K562 (cell line): Measurements from ENCODE around the gene GCNT2. TPM values are rescaled to one million over a fixed set of nuclear protein-coding genes. Genes with fewer than 3 reads are reported as not detected.

Source experiments
- CHD2 ChIP-seq: IDR thresholded peaks from 2 replicates; pipeline ENCODE4 v1.6.1; 2011; ENCODE audit warnings: low read depth, low read length
- E2F3 ChIP-seq: fragments of 250-450 bp; sonication (Bioruptor Pico); IDR thresholded peaks from 2 replicates; pipeline ENCODE4 v1.4.0; 2020; ENCODE audit warnings: mild to moderate bottlenecking
- ELF4 ChIP-seq: fragments of 450-650 bp; formaldehyde crosslinking; IDR thresholded peaks from 2 replicates; pipeline ENCODE4 v1.4.0; 2022; ENCODE audit warnings: missing genetic modification characterization
- FOXK1 ChIP-seq: sonication (generic); formaldehyde crosslinking; IDR thresholded peaks from 2 replicates; pipeline ENCODE4 v1.8.0; 2022; ENCODE audit warnings: missing genetic modification reagents, mild to moderate bottlenecking, borderline replicate concordance
- HDAC1 ChIP-seq, 2 experiments: fragments of 450-650 bp; IDR thresholded peaks; 2 replicates each; pipeline ENCODE4 v1.6.1; 2016 to 2017; ENCODE audit warnings: inconsistent platforms in 1 of 2, mild to moderate bottlenecking in 1 of 2, moderate library complexity in 1 of 2
- HMG20B ChIP-seq: fragments of 250-450 bp; sonication (Bioruptor Pico); IDR thresholded peaks from 2 replicates; pipeline ENCODE4 v1.5.0; 2021; ENCODE audit warnings: mild to moderate bottlenecking
- HNRNPK ChIP-seq: fragments of 200-400 bp; formaldehyde crosslinking; IDR thresholded peaks from one replicate; pipeline ENCODE4 v1.6.1; 2018; ENCODE audit warnings: mild to moderate bottlenecking, low read depth, low read length; ENCODE audit not compliant: poor library complexity, severe bottlenecking
- IFI16 ChIP-seq: fragments of 250-450 bp; sonication (Bioruptor Pico); IDR thresholded peaks from 2 replicates; pipeline ENCODE4 v2.1.2; 2022; ENCODE audit warnings: mild to moderate bottlenecking, inconsistent platforms
- NCOR1 ChIP-seq: fragments of 450-650 bp; IDR thresholded peaks from 2 replicates; pipeline ENCODE4 v1.6.1; 2016; ENCODE audit warnings: mild to moderate bottlenecking, moderate library complexity
- NEUROD1 ChIP-seq: fragments of 150-350 bp; IDR thresholded peaks from 2 replicates; pipeline ENCODE4 v1.6.1; 2014; ENCODE audit warnings: borderline replicate concordance, low read length, low read depth; ENCODE audit not compliant: partially characterized antibody
- TEAD4 ChIP-seq, 2 experiments: sonication (generic) in 1 of 2; formaldehyde crosslinking in 1 of 2; IDR thresholded peaks; 2 replicates each; pipeline versions ENCODE4 v1.6.1 to v1.8.0; 2012 to 2022; ENCODE audit warnings: borderline replicate concordance in 1 of 2, inconsistent platforms in 1 of 2, low read length in 1 of 2, mild to moderate bottlenecking in 1 of 2, missing genetic modification reagents in 1 of 2
- ZKSCAN3 ChIP-seq: fragments of 250-450 bp; sonication (Bioruptor Pico); IDR thresholded peaks from 2 replicates; pipeline ENCODE4 v1.4.0; 2020
- ZNF217 ChIP-seq: sonication (generic); formaldehyde crosslinking; IDR thresholded peaks from 2 replicates; pipeline ENCODE4 v1.8.0; 2022; ENCODE audit warnings: mild to moderate bottlenecking, missing genetic modification reagents
- polyA plus RNA-seq, 8 experiments: library from polyadenylated mRNA; depleted of rRNA in 4 of 8; stranded (reverse) in 5 of 8; unstranded in 3 of 8; fragments of >200 nt; fragmentation: Nextera tagmentation in 2 of 8; fragmentation: Illumina TruSeq in 1 of 8; extraction: Ambion mirVana in 2 of 8; extraction: Trizol in 1 of 8; gene quantifications; 2 replicates each; pipeline versions ENCODE4 v1.2.1 to v1.2.3, GENCODE V29; 2011 to 2014; ENCODE audit warnings: inconsistent platforms in 1 of 8, missing spikeins in 1 of 8
- total RNA-seq, 7 experiments: library from RNA; depleted of rRNA in 6 of 7; stranded (reverse); fragments of >200 nt in 6 of 7; fragmentation: Illumina TruSeq in 2 of 7; extraction: Trizol in 2 of 7; gene quantifications; 2 replicates each; pipeline versions ENCODE4 v1.2.1 to v1.2.3, GENCODE V29; 2011 to 2021; ENCODE audit warnings: low replicate concordance in 1 of 7
- TF ChIP-seq, protein P1 (sequence below), 2 experiments: fragments of 450-650 bp; IDR thresholded peaks; 2 replicates each; pipeline ENCODE4 v1.6.1; 2016; ENCODE audit warnings: mild to moderate bottlenecking in 2 of 2, borderline replicate concordance in 1 of 2, low read depth in 1 of 2, moderate library complexity in 1 of 2
- TF ChIP-seq, protein P2 (sequence below): fragments of 450-650 bp; conservative IDR thresholded peaks from 2 replicates; pipeline ENCODE4 v1.6.1; 2016; ENCODE audit warnings: missing genetic modification characterization, low read depth, mild to moderate bottlenecking, control low read depth, missing compliant biosample characterization
- TF ChIP-seq, protein P3 (sequence below): fragments of 450-650 bp; formaldehyde crosslinking; IDR thresholded peaks from 2 replicates; pipeline ENCODE4 v1.4.0; 2020; ENCODE audit warnings: mild to moderate bottlenecking

GCNT2 gene
- total and polyA plus RNA-seq, 9 of the 15 experiments (the other 6 are each of a cell fraction or from before 2014, with no cell fraction given): 0.78 to 2.6 (median 1.6) TPM

DNA sequence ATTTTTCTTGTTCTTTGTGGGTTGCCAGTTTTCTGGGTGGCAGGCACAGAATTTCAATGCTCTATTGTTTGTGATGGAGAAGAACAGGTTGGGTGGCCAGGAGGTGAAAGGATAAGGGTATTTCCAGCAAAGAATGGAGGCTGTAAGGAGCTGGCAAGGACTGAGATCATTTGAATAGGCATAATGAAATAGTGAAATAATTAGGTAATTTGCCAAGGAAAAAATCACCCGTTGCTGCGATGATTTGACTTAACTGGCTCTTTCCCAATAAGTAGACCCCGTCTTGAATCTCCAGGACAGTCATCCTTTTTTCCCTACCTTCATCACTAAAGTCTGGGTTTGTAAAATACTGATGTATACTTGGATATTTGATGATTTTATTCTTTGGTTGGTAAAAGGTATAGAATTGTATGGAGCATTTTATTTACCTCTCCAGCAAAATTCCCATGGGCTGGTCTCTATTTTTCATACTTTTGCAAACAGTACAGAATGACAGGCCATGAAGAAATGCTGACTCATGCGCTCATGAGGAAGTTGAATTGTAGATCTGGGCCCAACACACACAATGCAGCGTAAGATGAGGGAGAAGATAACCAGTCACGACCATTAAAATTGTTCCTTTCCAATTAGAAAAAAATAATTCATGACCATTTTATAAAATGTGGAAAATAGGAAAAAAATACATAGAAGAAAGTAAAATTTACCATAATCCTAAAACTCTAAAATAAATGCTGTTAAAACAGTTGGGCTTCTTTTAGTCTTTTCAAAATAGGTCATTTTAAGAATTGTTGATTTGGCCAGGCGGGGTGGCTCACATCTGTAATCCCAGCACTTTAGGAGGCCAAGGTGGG, 2.4 kb upstream of the GCNT2 start (continued):
- TF ChIP-seq, protein P1, sequence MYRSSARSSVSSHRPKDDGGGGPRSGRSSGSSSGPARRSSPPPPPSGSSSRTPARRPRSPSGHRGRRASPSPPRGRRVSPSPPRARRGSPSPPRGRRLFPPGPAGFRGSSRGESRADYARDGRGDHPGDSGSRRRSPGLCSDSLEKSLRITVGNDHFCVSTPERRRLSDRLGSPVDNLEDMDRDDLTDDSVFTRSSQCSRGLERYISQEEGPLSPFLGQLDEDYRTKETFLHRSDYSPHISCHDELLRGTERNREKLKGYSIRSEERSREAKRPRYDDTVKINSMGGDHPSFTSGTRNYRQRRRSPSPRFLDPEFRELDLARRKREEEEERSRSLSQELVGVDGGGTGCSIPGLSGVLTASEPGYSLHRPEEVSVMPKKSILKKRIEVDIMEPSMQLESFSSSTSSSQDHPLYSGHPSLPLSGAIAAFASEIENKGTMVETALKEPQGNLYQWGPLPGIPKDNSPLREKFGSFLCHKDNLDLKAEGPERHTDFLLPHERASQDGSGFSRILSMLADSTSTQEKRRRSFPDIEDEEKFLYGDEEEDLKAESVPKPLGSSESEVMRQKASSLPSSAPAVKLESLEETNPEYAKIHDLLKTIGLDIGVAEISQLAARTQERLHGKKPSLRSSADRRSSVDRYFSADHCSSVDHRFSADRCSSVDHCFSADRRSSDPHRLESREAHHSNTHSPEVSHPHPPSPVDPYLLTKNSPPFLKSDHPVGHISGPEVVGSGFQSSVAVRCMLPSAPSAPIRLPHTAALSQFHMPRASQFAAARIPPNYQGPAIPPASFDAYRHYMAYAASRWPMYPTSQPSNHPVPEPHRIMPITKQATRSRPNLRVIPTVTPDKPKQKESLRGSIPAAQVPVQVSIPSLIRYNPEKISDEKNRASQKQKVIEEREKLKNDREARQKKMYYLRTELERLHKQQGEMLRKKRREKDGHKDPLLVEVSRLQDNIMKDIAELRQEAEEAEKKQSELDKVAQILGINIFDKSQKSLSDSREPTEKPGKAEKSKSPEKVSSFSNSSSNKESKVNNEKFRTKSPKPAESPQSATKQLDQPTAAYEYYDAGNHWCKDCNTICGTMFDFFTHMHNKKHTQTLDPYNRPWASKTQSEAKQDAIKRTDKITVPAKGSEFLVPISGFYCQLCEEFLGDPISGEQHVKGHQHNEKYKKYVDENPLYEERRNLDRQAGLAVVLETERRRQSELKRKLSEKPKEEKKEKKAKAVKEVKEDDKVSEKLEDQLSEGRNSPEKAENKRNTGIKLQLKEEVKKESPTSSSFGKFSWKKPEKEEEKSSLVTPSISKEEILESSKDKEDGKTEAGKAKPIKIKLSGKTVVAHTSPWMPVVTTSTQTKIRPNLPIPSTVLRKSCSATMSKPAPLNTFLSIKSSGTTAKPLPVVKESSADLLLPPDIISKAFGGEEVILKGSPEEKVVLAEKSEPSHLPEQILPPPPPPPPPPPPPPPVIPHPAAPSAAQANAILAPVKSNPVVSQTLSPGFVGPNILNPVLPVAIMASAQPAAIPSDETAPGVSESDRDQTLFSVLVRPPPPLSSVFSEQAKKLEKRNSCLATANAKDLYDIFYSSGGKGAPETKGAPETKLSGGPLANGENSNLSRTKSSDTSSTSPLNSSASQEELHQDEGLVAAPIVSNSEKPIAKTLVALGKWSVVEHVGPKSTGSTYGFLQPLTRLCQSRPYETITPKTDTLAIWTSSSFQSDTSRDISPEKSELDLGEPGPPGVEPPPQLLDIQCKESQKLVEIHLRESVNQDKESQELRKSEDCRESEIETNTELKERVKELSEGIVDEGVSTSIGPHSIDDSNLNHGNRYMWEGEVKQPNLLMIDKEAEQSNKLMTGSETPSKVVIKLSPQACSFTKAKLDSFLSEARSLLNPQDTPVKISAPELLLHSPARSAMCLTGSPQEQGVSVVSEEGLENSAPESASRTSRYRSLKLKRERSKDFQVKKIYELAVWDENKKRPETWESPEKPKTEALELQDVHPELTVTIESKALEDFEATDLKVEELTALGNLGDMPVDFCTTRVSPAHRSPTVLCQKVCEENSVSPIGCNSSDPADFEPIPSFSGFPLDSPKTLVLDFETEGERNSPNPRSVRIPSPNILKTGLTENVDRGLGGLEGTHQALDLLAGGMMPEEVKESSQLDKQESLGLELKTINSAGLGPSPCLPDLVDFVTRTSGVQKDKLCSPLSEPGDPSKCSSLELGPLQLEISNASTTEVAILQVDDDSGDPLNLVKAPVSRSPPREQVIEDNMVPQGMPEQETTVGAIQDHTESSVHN (IDR thresholded peaks at IDR 0.05; ENCODE audit: borderline replicate concordance in 1 of 2, low read depth in 1 of 2): peak; percentile 67 to 81; a peak in 2 of 4 replicates
- TF ChIP-seq, protein P2, sequence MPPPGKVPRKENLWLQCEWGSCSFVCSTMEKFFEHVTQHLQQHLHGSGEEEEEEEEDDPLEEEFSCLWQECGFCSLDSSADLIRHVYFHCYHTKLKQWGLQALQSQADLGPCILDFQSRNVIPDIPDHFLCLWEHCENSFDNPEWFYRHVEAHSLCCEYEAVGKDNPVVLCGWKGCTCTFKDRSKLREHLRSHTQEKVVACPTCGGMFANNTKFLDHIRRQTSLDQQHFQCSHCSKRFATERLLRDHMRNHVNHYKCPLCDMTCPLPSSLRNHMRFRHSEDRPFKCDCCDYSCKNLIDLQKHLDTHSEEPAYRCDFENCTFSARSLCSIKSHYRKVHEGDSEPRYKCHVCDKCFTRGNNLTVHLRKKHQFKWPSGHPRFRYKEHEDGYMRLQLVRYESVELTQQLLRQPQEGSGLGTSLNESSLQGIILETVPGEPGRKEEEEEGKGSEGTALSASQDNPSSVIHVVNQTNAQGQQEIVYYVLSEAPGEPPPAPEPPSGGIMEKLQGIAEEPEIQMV: no peak
- no peak for TF ChIP-seq IFI16 (CRISPR knock-in tag)
- TF ChIP-seq FOXK1: no peak
- no peak for TF ChIP-seq ZKSCAN3 (CRISPR knock-in tag)
- TF ChIP-seq ZNF217 (CRISPR knock-in tag): no peak
- TF ChIP-seq ELF4: no peak
- no peak for TF ChIP-seq E2F3
- TF ChIP-seq, protein P3, sequence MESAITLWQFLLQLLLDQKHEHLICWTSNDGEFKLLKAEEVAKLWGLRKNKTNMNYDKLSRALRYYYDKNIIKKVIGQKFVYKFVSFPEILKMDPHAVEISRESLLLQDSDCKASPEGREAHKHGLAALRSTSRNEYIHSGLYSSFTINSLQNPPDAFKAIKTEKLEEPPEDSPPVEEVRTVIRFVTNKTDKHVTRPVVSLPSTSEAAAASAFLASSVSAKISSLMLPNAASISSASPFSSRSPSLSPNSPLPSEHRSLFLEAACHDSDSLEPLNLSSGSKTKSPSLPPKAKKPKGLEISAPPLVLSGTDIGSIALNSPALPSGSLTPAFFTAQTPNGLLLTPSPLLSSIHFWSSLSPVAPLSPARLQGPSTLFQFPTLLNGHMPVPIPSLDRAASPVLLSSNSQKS (CRISPR knock-in tag): 0 out of 2 replicates have a peak, but pooled peaks have one; percentile 63
- TF ChIP-seq HMG20B (CRISPR knock-in tag): 0 out of 2 replicates have a peak, but pooled peaks have one; percentile 35
- TF ChIP-seq NEUROD1: peak; percentile 68
- TF ChIP-seq HNRNPK: no peak
- peak; percentile 80 for TF ChIP-seq NCOR1
- TF ChIP-seq TEAD4 (IDR thresholded peaks at IDR 0.05; ENCODE audit: low read length): peak; percentile 90
- no peak for TF ChIP-seq TEAD4 (CRISPR knock-in tag; IDR thresholded peaks at IDR 0.05; ENCODE audit: borderline replicate concordance)
- 0 out of 2 replicates have a peak, but pooled peaks have one; percentile 7 for TF ChIP-seq CHD2
- peak in 1 of 2 experiments; percentile 32; a peak in 1 of 4 replicates for TF ChIP-seq HDAC1 (IDR thresholded peaks at IDR 0.05)
